ENCODE measurements around the gene MMGT1.

Gene MMGT1

GRCh38 chrX:135973548-135974278 lies at the start of gene MMGT1:
Gene MMGT1 (minus strand): TSS chrX:135973988. CDS start chrX:135973675, 313 bp downstream.
- peak; percentile 52 to 59 for DNase-seq (ENCODE audit: low read depth in 2 of 2)

DNA sequence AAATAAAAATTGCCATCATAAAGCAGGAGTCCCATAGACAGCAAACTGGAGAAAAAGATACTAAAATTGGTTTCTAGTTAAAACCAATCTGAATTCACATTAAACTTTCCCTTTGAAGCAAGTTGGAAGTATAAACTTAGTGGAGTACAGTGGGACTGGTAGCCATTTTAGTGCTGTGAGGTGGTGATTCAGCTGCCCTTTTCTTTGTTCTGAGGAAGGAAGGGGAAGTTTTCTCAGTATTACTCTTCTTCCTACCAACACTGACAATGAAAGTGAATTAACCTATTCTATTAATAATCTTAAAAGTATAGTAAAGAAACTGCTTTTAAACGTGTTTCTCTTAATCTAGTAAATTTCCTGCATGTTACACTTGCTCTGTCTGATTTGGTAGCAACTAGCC lies 48.1 kb upstream of the MMGT1 start:
- DNase-seq (ENCODE audit: low read depth in 2 of 2) = no peak

GRCh38 chrX:136021160-136021559 lies 47.4 kb upstream of the MMGT1 start:
- DNase-seq (ENCODE audit: low read depth in 2 of 2) = no peak

- DNase-seq (ENCODE audit: low read depth in 2 of 2) = no peak
Measured at GRCh38 chrX:136019226-136019625, 45.4 kb upstream of the MMGT1 start.

- no peak for DNase-seq (ENCODE audit: low read depth in 2 of 2)
Measured at GRCh38 chrX:136016881-136017280, 43.1 kb upstream of the MMGT1 start.

- no peak for DNase-seq (ENCODE audit: low read depth in 2 of 2)
Measured at GRCh38 chrX:136015016-136015415, 41.2 kb upstream of the MMGT1 start.

- no peak for DNase-seq (ENCODE audit: low read depth in 2 of 2)
Measured at GRCh38 chrX:135988245-135988644, 14.5 kb upstream of the MMGT1 start.

- DNase-seq (ENCODE audit: low read depth in 2 of 2) = no peak
Measured at GRCh38 chrX:135985973-135986310, 12.2 kb upstream of the MMGT1 start.

DNA sequence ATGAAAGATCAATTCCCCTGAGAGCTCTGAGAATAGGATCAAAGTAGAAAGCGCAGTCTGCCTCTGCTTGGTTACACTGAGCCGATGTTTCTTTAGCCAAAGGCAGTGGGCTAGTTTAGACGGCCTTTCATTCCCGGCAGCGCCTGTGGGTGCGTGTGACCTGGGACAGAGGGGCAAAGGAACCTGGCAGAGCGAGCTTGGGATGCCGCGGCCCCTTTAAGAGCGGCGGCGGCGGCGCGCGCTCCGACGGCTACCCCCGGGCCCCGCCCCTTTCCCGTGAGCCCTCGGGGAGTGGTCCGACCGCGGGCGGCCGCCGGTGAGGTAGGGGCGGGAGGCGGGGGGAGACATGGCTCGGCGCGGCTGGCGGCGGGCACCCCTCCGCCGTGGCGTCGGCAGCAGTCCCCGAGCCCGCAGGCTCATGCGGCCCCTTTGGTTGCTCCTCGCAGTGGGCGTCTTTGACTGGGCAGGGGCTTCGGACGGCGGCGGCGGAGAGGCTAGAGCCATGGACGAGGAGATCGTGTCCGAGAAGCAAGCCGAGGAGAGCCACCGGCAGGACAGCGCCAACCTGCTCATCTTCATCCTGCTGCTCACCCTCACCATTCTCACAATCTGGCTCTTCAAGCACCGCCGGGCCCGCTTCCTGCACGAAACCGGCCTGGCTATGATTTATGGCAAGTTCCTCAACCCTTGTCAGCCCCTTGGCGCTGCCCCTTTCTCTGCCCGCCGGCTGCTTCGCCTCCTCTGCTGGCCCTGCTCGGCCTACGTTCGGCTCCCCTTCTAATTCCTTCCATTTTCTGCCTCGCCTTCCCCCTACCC lies 11.6 kb upstream of the MMGT1 start, which contains the start of gene SLC9A6:
TSS of gene SLC9A6 (plus strand) at position 279 of the 816 bp plus-strand sequence. CDS start at position 503, 224 bp downstream.
- peak; percentile 20 to 50 for DNase-seq (ENCODE audit: low read depth in 2 of 2)

- no peak for DNase-seq (ENCODE audit: low read depth in 2 of 2)
Measured at GRCh38 chrX:135984791-135985156, 11.0 kb upstream of the MMGT1 start.

DNA sequence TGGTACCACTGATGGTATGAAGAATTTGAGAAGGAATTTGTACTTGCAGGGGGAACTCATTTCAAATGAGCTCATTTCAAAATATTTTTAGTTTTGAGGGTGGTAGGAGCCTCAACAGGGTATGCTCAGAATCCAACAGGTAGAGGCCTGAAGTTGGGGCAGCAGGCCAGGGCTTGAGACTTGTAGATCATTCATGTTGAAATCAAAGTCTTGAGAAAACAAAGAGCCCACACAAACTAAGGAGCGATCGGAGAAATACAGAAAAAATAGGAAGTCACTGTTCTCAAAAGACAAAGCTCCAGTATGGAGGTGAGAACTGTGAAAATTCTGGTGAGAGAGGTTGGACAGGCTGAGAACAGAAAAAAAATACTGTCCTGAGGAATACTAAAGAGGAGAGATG lies 10.5 kb upstream of the MMGT1 start:
- no peak for DNase-seq (ENCODE audit: low read depth in 2 of 2)

DNA sequence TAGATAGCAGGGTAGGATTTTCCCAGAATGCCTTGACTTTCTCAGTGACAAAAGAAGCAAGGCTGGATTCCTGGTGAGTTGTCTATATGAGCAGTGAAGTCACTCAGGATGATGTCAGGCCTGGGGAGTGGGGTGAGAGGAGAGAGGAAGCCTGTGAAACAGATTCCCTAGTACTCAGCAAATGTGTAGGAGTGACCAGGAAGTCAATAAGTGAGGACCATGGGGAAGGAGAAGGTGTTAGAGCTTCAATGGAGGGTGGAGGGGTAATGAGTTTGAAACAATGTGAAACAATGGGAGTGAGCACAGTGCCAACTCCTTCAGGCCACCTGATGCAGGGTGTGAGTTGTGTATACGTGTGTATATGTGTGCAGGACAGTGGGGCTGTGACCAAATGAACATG lies 9.1 kb upstream of the MMGT1 start:
- no peak for DNase-seq (ENCODE audit: low read depth in 2 of 2)

- no peak for DNase-seq (ENCODE audit: low read depth in 2 of 2)
Measured at GRCh38 chrX:135981668-135982067, 7.9 kb upstream of the MMGT1 start.

DNA sequence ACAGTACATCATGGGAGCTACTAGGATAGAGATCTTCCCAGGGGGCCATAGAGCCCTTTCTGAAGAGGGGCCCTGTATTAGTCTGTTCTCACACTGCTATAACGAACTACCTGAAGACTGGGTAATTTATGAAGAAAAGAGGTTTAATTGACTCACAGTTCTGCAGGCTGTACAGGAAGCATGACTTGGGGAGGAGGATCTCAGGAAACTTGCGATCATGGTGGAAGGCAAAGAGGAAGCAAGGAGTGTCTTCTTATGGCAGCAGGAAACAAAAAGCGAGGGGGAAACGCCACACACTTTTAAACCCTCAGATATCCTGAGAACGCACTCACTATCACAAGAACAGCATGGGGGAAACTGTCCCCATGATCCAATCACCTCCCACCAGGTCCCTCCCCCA lies 7.2 kb upstream of the MMGT1 start:
- no peak for DNase-seq (ENCODE audit: low read depth in 2 of 2)

DNA sequence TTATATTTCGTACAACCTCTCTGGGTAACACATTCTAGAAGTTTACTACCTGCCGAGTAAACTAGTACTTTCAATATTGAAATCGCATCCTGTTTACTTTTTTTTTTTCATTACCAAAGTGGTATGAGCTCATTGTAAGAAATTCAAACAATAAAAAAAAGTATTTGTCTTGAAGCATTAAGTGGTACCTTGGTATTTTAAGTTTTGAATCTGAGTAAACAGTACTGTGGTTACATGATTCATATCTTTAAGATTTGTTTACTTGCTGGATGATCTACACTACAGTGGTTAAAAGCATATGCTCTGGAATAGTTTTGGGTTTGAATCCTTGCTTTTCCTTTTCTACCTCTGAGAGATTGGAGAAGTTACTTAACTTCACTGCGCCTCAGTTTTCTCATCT lies 3.8 kb upstream of the MMGT1 start:
- DNase-seq (ENCODE audit: low read depth in 2 of 2) = no peak

DNA sequence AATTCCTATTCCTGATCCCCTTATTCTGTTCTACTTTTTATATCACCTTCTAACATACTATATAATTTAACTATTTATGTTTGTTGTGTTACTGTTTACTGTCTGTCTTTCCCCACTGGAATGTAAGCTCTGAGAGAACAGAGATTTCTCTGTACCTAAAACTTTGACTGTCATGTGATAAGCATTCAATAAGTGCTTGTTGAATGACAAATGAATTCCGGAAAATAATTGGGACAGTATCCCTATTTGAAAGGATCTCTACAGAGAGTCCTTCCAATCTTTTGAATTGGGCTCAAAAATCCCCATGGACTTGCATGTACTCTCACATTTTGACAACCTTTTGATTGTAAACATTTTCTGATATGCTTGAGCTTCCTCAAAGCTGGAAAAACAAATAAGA lies 1.6 kb upstream of the MMGT1 start:
- no peak for DNase-seq (ENCODE audit: low read depth in 2 of 2)

- DNase-seq (ENCODE audit: low read depth in 2 of 2) = peak in 1 of 2 donors; percentile 44
Measured at GRCh38 chrX:135974279-135974856, 580 bp upstream of the MMGT1 start.

- DNase-seq (ENCODE audit: low read depth in 2 of 2) = no peak
Measured at GRCh38 chrX:135973025-135973547, 702 bp downstream of the MMGT1 start.

DNA sequence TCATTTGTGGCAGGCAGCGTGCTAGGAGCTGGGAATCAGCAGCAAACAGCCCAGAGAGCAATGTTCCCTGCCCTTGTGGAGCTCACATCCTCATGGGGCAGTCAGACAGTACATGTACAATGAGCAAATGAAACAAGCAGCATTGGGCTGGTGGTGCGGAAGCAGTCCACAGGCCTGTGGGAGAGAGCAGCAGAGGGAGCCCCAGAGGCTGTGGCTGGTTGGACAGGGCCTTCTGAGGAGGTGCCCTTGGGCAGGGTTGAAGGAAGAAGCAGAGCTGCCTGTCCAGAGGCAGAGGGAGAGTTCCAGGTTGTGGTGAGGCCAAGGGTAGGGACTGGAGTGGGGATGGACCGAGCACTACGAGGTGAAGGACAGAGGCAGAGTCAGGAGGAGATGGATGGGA lies 22.5 kb downstream of the MMGT1 start:
- DNase-seq (ENCODE audit: low read depth in 2 of 2) = no peak

GRCh38 chrX:135944486-135944885 lies 29.3 kb downstream of the MMGT1 start:
- DNase-seq (ENCODE audit: low read depth in 2 of 2) = no peak

GRCh38 chrX:135931644-135932487 lies 41.9 kb downstream of the MMGT1 start:
- DNase-seq (ENCODE audit: low read depth in 2 of 2) = peak in 1 of 2 donors; percentile 14

- DNase-seq (ENCODE audit: low read depth in 2 of 2) = no peak
Measured at GRCh38 chrX:135927897-135928296, 45.9 kb downstream of the MMGT1 start.
